GM19023 (cell line): ENCODE results near the gene ZNF784.
A peak's percentile ranks its signal among the peaks of the same experiment; 100 is the strongest.

Experiments
- ATAC-seq: cut with Tn5 transposase; IDR thresholded peaks from one replicate; pipeline ENCODE4 v1.9.1; 2021; ENCODE audit warnings: mild to moderate bottlenecking, moderate library complexity; ENCODE audit not compliant: unreplicated experiment

Gene ZNF784

GRCh38 chr19:55656988-55657747 lies 32.8 kb upstream of the ZNF784 start:
- no peak for ATAC-seq

- ATAC-seq, result no peak
These were observed 32.2 kb upstream of the ZNF784 start for GRCh38 chr19:55656552-55656951.

- no peak for ATAC-seq
These were observed 31.3 kb upstream of the ZNF784 start for GRCh38 chr19:55655648-55656040.

GRCh38 chr19:55654868-55655647 lies 30.7 kb upstream of the ZNF784 start, which contains the start of gene U2AF2:
Gene U2AF2, plus strand, starts transcription at chr19:55655035. Its CDS starts 70 bp downstream, at chr19:55655105.
- peak; percentile 32 for ATAC-seq

- ATAC-seq, result peak; percentile 54
These were observed 30.0 kb upstream of the ZNF784 start for GRCh38 chr19:55654323-55654867.

- peak; percentile 45 for ATAC-seq
These were observed 29.4 kb upstream of the ZNF784 start for GRCh38 chr19:55653651-55654322.

- ATAC-seq, result no peak
These were observed 28.2 kb upstream of the ZNF784 start for GRCh38 chr19:55652311-55653128.

GRCh38 chr19:55651236-55651635 lies 26.9 kb upstream of the ZNF784 start:
- no peak for ATAC-seq

GRCh38 chr19:55650602-55651230 lies 26.4 kb upstream of the ZNF784 start:
- no peak for ATAC-seq

- ATAC-seq, result no peak
These were observed 25.8 kb upstream of the ZNF784 start for GRCh38 chr19:55650126-55650557.

- no peak for ATAC-seq
These were observed 25.1 kb upstream of the ZNF784 start for GRCh38 chr19:55649268-55650125.

- no peak for ATAC-seq
These were observed 24.4 kb upstream of the ZNF784 start for GRCh38 chr19:55648585-55649267.

GRCh38 chr19:55647732-55648584 lies 23.6 kb upstream of the ZNF784 start, which contains the start of gene CCDC106:
Gene CCDC106, plus strand, starts transcription at chr19:55648212. Its CDS starts 835 bp downstream, at chr19:55649047.
- no peak for ATAC-seq

- ATAC-seq, result no peak
These were observed 22.7 kb upstream of the ZNF784 start for GRCh38 chr19:55646889-55647731.

GRCh38 chr19:55645512-55645881 lies 21.1 kb upstream of the ZNF784 start:
- ATAC-seq, result no peak

- no peak for ATAC-seq
These were observed 20.6 kb upstream of the ZNF784 start for GRCh38 chr19:55644842-55645511.
